ENCODE measurements around the gene CADM1.

- no peak for TF ChIP-seq CTCF (IDR thresholded peaks at IDR 0.05; ENCODE audit: extremely low read depth in 1 of 2, insufficient read depth in 1 of 2, low read depth in 1 of 2, low read length in 2 of 2)
- no peak for TF ChIP-seq GATA2 (IDR thresholded peaks at IDR 0.05; ENCODE audit: insufficient read depth, insufficient read length, low read depth, low read length)
- TF ChIP-seq POLR2A (IDR thresholded peaks at IDR 0.05; ENCODE audit: low read depth, low read length), result no peak
These were observed 17.6 kb upstream of the CADM1 start for GRCh38 chr11:115521825-115522224.
